ENCODE results near the gene COL6A3.

- no peak for TF ChIP-seq EZH2 (IDR thresholded peaks at IDR 0.05; ENCODE audit: borderline replicate concordance, low read length)
- TF ChIP-seq CTCF (conservative IDR thresholded peaks at IDR 0.05 in 1 of 2, IDR thresholded peaks at IDR 0.05 in 1 of 2; ENCODE audit: extremely low read depth in 1 of 2, insufficient read depth in 1 of 2, low read depth in 1 of 2, low read length in 2 of 2): no peak
Observed at GRCh38 chr2:237383991-237384671, 29.8 kb downstream of the COL6A3 start.
